IPS-18a (cell line): ENCODE data around the gene SLC35A5.
"Not testable (repeated sequence)": the region's sequence is repeated elsewhere in the genome, so short reads cannot be mapped to it uniquely, and the experiment has no call there.

Experiments used
- H3K27ac ChIP-seq: one replicate; pipeline ENCODE4 v1.5.1; 2013; ENCODE audit warnings: low read length
- H3K27me3 ChIP-seq: one replicate; pipeline ENCODE4 v1.6.1; 2013; ENCODE audit warnings: mild to moderate bottlenecking, low read length; ENCODE audit not compliant: control insufficient read depth, insufficient read depth
- H3K36me3 ChIP-seq: one replicate; pipeline ENCODE4 v1.6.1; 2013; ENCODE audit warnings: low read depth, low read length; ENCODE audit not compliant: control insufficient read depth
- H3K4me1 ChIP-seq: one replicate; pipeline ENCODE4 v1.6.1; 2013; ENCODE audit warnings: low read depth, low read length; ENCODE audit not compliant: control insufficient read depth
- H3K4me3 ChIP-seq: one replicate; pipeline ENCODE4 v1.5.1; 2013; ENCODE audit warnings: low read length
- H3K9ac ChIP-seq: one replicate; pipeline ENCODE4 v1.6.1; 2013; ENCODE audit warnings: mild to moderate bottlenecking, low read length, moderate library complexity
- H3K9me3 ChIP-seq: one replicate; pipeline ENCODE4 v1.6.1; 2013; ENCODE audit warnings: low read depth, low read length; ENCODE audit not compliant: control insufficient read depth

SLC35A5 gene

GRCh38 chr3:112550859-112551258 lies 11.0 kb upstream of the SLC35A5 start:
- Histone ChIP-seq H3K27me3 (no peaks in the 10 kb centered on the region), H3K9ac (no peak overlapping the region), H3K9me3 (no peaks in the 10 kb centered on the region), H3K36me3 (peaks cover 16% of the 10 kb centered on the region), H3K4me3 (no peak overlapping the region), H3K27ac (no peak overlapping the region), H3K4me1 (no peaks in the 10 kb centered on the region)

- H3K4me3 ChIP-seq, result no peak overlapping the region
- H3K27ac ChIP-seq, result no peak overlapping the region
- H3K9ac ChIP-seq, result no peak overlapping the region
- H3K27me3 ChIP-seq, result no peaks in the 10 kb centered on the region
- H3K4me1 ChIP-seq, result peaks cover 7% of the 10 kb centered on the region
- H3K9me3 ChIP-seq, result no peaks in the 10 kb centered on the region
- no peaks in the 10 kb centered on the region for H3K36me3 ChIP-seq
Observed at GRCh38 chr3:112555535-112556170, 6.2 kb upstream of the SLC35A5 start.

GRCh38 chr3:112557976-112558375 lies 3.9 kb upstream of the SLC35A5 start:
- Histone ChIP-seq H3K9me3 (no peaks in the 10 kb centered on the region), H3K4me1 (peaks cover 8% of the 10 kb centered on the region), H3K27ac (no peak overlapping the region), H3K4me3 (no peak overlapping the region), H3K27me3 (no peaks in the 10 kb centered on the region), H3K9ac (no peak overlapping the region), H3K36me3 (no peaks in the 10 kb centered on the region)

GRCh38 chr3:112560307-112560706 lies 1.5 kb upstream of the SLC35A5 start:
- H3K4me1 ChIP-seq, result peaks cover 13% of the 10 kb centered on the region
- peak overlapping the region; percentile 92 for H3K9ac ChIP-seq
- no peaks in the 10 kb centered on the region for H3K27me3 ChIP-seq
- peak overlapping the region; percentile 97 for H3K4me3 ChIP-seq
- H3K27ac ChIP-seq, result no peak overlapping the region
- no peaks in the 10 kb centered on the region for H3K9me3 ChIP-seq
- peaks cover 4% of the 10 kb centered on the region for H3K36me3 ChIP-seq

GRCh38 chr3:112560721-112561483 lies 943 bp upstream of the SLC35A5 start:
- H3K9me3 ChIP-seq, result no peaks in the 10 kb centered on the region
- peak overlapping the region; percentile 92 for H3K9ac ChIP-seq
- peaks cover 4% of the 10 kb centered on the region for H3K36me3 ChIP-seq
- peak overlapping the region; percentile 33 for H3K27ac ChIP-seq
- peaks cover 13% of the 10 kb centered on the region for H3K4me1 ChIP-seq
- H3K4me3 ChIP-seq, result peak overlapping the region; percentile 97
- H3K27me3 ChIP-seq, result no peaks in the 10 kb centered on the region

- H3K9ac ChIP-seq, result peak overlapping the region; percentile 92
- H3K4me3 ChIP-seq, result peak overlapping the region; percentile 97
- H3K4me1 ChIP-seq, result peaks cover 13% of the 10 kb centered on the region
- H3K27me3 ChIP-seq, result no peaks in the 10 kb centered on the region
- H3K9me3 ChIP-seq, result no peaks in the 10 kb centered on the region
- no peak overlapping the region for H3K27ac ChIP-seq
- peaks cover 4% of the 10 kb centered on the region for H3K36me3 ChIP-seq
Observed at GRCh38 chr3:112561484-112561733, 436 bp upstream of the SLC35A5 start.

GRCh38 chr3:112564247-112564939 lies 2.5 kb downstream of the SLC35A5 start:
- H3K27ac ChIP-seq, H3K9ac ChIP-seq, H3K9me3 ChIP-seq, H3K4me3 ChIP-seq, H3K27me3 ChIP-seq: not testable (repeated sequence)
- H3K4me1 ChIP-seq, result peaks cover 13% of the 10 kb centered on the region
- peaks cover 16% of the 10 kb centered on the region for H3K36me3 ChIP-seq

- H3K4me1 ChIP-seq, result peaks cover 13% of the 10 kb centered on the region
- H3K27ac ChIP-seq, result no peak overlapping the region
- no peak overlapping the region for H3K9ac ChIP-seq
- H3K36me3 ChIP-seq, result peaks cover 19% of the 10 kb centered on the region
- H3K4me3 ChIP-seq, result no peak overlapping the region
- no peaks in the 10 kb centered on the region for H3K27me3 ChIP-seq
- H3K9me3 ChIP-seq, result no peaks in the 10 kb centered on the region
Observed at GRCh38 chr3:112564940-112565305, 3.1 kb downstream of the SLC35A5 start.

GRCh38 chr3:112568642-112569041 lies 6.8 kb downstream of the SLC35A5 start:
- no peak overlapping the region for H3K9ac ChIP-seq
- H3K4me1 ChIP-seq, result peaks cover 5% of the 10 kb centered on the region
- peaks cover 38% of the 10 kb centered on the region for H3K36me3 ChIP-seq
- H3K4me3 ChIP-seq, result no peak overlapping the region
- H3K27ac ChIP-seq, result no peak overlapping the region
- no peaks in the 10 kb centered on the region for H3K27me3 ChIP-seq
- no peaks in the 10 kb centered on the region for H3K9me3 ChIP-seq

GRCh38 chr3:112569265-112569664 lies 7.4 kb downstream of the SLC35A5 start:
- no peak overlapping the region for H3K4me3 ChIP-seq
- H3K9me3 ChIP-seq, result no peaks in the 10 kb centered on the region
- H3K4me1 ChIP-seq, result peaks cover 5% of the 10 kb centered on the region
- H3K9ac ChIP-seq, result no peak overlapping the region
- no peaks in the 10 kb centered on the region for H3K27me3 ChIP-seq
- H3K27ac ChIP-seq, result no peak overlapping the region
- H3K36me3 ChIP-seq, result peaks cover 44% of the 10 kb centered on the region

GRCh38 chr3:112572701-112573100 lies 10.9 kb downstream of the SLC35A5 start:
- Histone ChIP-seq H3K9ac (no peak overlapping the region), H3K9me3 (no peaks in the 10 kb centered on the region), H3K4me1 (no peaks in the 10 kb centered on the region), H3K27ac (no peak overlapping the region), H3K4me3 (no peak overlapping the region), H3K36me3 (peaks cover 39% of the 10 kb centered on the region), H3K27me3 (no peaks in the 10 kb centered on the region)

GRCh38 chr3:112579232-112579631 lies 17.4 kb downstream of the SLC35A5 start:
- Histone ChIP-seq H3K4me3 (no peak overlapping the region), H3K9ac (no peak overlapping the region), H3K9me3 (no peaks in the 10 kb centered on the region), H3K36me3 (peaks cover 32% of the 10 kb centered on the region), H3K27me3 (no peaks in the 10 kb centered on the region), H3K27ac (no peak overlapping the region), H3K4me1 (no peaks in the 10 kb centered on the region)
